IPS-18c (cell line): ENCODE measurements around the gene DIAPH1.

Experiments used
- H3K4me3 ChIP-seq: 2 replicates; pipeline ENCODE4 v1.7.0; 2013; ENCODE audit warnings: low read depth, mild to moderate bottlenecking, low read length, moderate library complexity; ENCODE audit not compliant: insufficient read depth
- H3K9me3 ChIP-seq: one replicate; pipeline ENCODE4 v1.6.1; 2013; ENCODE audit warnings: mild to moderate bottlenecking, low read length, moderate library complexity; ENCODE audit not compliant: control insufficient read depth, insufficient read depth

The DIAPH1 gene

DNA sequence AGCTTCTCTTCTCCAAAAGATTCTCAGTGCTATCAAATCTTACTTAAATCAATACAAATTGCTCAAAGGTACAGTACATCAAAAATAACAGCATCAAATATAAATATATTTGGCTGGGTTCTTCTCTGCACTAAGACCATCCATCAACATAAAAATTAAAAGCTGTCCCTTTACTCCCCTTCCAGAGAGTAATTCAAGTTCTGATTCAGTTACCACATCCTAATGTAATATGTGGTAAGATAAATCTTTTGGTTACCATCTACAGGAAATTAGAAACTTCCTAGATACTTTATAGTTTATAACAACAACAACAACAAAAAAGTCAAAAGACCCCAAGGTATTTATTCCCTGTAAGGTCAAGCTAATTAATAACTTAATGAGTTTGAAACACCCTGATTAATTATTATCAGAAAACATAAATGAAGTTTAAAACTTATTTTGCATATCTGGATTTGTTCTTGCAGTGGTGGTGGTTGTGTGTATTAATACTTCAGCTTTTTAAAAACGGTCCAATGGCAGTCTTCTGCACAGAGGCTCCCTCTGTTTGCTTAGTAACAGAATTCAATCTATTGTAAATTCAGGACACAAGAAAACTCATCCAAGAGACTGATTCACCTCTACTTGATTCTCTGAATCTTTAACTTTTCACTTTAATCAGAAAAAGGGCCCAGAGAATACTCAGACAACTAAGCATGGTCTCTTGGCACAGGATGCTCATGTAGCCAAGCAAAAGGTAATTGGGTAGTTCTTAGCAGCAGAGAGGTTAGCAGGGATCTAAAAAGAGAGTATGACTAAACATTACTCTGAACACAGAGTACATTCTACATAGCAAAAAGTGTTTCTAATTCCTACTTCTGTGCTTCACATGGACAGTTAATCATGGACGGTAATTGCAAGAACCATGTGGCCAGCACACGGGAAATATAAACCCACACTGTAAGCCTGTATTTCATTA is 20.1 kb downstream of the DIAPH1 start:
- Histone ChIP-seq H3K4me3 (no peak overlapping the region), H3K9me3 (no peaks in the 10 kb centered on the region)

- Histone ChIP-seq H3K9me3 (no peaks in the 10 kb centered on the region), H3K4me3 (no peak overlapping the region)
Observed at GRCh38 chr5:141597814-141598213, 21.0 kb downstream of the DIAPH1 start.

DNA sequence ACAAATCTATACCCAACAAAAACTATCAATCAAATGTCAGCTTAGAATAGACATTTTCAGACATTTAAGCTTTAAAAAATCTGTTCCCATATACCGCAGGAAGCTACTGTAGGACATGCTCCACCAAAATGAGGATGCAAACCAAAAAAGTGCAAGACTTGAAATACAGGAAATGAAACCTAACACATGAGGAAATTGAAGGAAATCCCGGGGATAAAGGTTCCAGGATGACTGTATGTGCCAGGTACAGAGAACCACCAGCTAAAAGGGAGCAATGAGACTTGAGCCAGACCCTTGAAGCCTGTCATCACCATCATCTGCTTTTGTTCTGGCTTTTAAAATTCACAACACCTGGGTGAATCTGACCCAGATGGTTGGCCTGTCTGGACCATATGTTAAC is 21.4 kb downstream of the DIAPH1 start:
- no peaks in the 10 kb centered on the region for H3K9me3 ChIP-seq
- H3K4me3 ChIP-seq = no peak overlapping the region

DNA sequence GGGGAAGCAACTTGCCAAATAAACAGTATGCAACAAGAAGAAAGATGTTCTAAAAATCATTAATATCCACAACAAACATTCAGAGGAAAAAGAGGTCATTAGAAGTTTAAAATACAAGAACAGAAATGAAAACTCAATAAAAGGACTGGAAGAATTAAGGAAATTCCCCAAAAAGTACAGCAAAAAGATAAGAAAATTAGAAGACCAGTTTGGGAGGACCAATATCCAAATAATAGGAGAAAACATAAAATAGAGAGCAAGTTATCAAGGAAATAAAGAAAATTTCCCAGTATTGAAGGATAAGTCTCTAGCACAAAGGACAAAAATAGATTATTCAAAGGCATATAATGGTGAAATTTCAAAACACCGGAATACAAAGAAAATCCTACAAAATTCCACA is 21.9 kb downstream of the DIAPH1 start:
- no peaks in the 10 kb centered on the region for H3K9me3 ChIP-seq
- H3K4me3 ChIP-seq = no peak overlapping the region

DNA sequence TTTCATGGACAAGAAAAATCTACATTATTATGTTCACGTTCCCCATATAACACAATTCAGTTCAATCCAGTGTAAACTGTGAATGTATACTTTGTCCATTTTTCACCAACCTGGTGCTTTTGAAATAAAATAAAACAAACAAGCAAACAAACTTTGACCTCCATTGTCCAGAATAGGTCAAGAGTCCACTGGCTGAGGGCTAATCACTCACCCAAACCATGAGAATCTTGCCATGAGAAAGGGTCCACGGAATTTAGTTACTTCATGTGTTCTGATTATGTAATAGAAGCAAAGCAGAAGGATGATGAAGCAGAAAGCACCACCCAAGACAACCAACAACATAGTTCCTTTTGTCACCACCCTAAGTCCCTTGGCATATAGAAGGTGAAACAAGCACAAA is 28.7 kb downstream of the DIAPH1 start:
- Histone ChIP-seq H3K4me3 (no peak overlapping the region), H3K9me3 (no peaks in the 10 kb centered on the region)

- H3K9me3 ChIP-seq = no peaks in the 10 kb centered on the region
- H3K4me3 ChIP-seq = no peak overlapping the region
Observed at GRCh38 chr5:141586246-141586645, 32.6 kb downstream of the DIAPH1 start.

- no peaks in the 10 kb centered on the region for H3K9me3 ChIP-seq
Observed at GRCh38 chr5:141585594-141585993, 33.2 kb downstream of the DIAPH1 start.

DNA sequence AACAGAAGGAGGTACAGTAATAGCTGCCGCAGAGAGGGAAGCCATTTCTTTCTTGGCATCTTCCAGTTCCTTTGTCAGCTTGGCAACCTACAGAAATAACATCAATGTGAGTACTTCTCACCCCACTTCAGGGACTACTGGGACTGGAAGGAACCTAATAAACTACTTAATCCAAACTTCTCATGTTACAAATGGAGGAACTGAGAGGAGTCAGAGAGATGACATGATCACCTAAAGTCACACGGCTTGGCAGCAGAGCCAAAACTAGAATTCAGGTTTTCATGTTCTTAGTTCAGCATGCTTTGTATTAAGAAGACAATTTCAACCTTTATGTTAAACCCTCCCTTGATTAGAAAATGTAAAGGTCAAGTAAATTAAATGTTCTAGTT is 44.7 kb downstream of the DIAPH1 start:
- Histone ChIP-seq H3K4me3 (no peak overlapping the region), H3K9me3 (no peaks in the 10 kb centered on the region)

More at GRCh38 chr5:141585594-141585993, 33.2 kb downstream of the DIAPH1 start:
- no peak overlapping the region for H3K4me3 ChIP-seq

DNA sequence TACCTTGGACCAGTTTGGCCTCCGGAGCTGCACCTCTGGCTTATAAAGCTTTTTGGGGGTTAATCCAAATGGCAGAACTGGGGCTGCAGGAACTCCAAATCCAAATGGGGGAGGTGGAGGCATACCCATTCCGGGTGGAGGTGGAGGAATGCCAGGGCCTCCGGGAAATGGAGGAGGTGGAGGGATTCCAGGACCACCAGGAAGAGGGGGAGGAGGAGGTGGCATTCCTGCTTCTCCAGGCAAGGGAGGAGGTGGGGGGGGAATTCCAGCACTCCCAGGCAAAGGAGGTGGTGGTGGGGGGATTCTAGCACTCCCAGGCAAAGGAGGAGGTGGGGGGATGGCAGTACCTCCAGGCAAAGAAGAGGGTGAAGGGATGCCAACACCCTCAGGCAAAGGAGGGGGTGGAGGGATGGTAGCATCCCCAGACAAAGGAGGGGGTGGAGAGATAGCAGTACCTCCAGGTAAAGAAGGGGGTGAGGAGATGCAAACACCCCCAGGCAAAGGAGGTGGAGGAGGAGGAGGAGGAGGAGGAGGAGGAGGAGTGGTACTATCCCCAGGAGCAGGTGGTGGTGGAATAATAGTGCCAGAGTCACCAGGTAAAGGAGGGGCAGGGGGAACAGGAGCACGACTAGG is 45.2 kb downstream of the DIAPH1 start:
- no peaks in the 10 kb centered on the region for H3K9me3 ChIP-seq
- H3K4me3 ChIP-seq = no peak overlapping the region

GRCh38 chr5:141570655-141571054 is 48.1 kb downstream of the DIAPH1 start:
- H3K4me3 ChIP-seq = no peak overlapping the region
- H3K9me3 ChIP-seq = no peaks in the 10 kb centered on the region

DNA sequence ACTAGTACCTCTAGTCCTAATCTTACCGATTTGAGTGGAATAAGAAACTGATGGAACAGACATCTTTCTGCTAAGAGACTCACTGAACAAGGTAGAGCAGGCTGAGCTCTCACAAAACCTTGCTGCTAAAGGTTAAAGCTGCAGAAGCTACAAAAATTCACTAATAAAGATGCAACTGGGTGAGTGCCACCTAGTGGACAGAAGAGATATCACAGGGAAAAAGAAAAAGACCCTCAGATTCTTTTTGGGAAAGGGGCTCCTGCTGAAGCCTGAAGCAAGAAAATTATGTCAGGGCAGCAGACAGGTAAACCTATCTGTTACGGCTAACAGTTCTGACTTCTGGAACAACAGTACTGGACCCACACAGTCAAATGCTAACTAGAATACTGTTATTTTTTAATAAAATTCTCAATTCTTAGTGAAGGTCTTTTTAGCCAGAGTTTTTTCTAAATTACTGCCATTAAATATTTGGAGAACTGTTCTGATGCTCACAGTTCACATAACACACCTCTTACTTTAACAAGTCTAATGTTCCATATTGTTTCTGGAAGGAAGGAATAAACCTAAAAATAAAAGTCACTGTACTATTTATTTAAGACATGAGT is 51.2 kb downstream of the DIAPH1 start:
- Histone ChIP-seq H3K4me3 (no peak overlapping the region), H3K9me3 (no peaks in the 10 kb centered on the region)

GRCh38 chr5:141565826-141566570 is 52.8 kb downstream of the DIAPH1 start:
- H3K4me3 ChIP-seq = no peak overlapping the region

GRCh38 chr5:141564216-141564692 is 54.5 kb downstream of the DIAPH1 start:
- Histone ChIP-seq H3K4me3 (no peak overlapping the region), H3K9me3 (no peaks in the 10 kb centered on the region)

More at GRCh38 chr5:141565826-141566570, 52.8 kb downstream of the DIAPH1 start:
- no peaks in the 10 kb centered on the region for H3K9me3 ChIP-seq

- H3K9me3 ChIP-seq = no peaks in the 10 kb centered on the region
- H3K4me3 ChIP-seq = no peak overlapping the region
Observed at GRCh38 chr5:141560725-141561483, 57.9 kb downstream of the DIAPH1 start.

- Histone ChIP-seq H3K4me3 (no peak overlapping the region), H3K9me3 (no peaks in the 10 kb centered on the region)
Observed at GRCh38 chr5:141560151-141560550, 58.6 kb downstream of the DIAPH1 start.

GRCh38 chr5:141559461-141559860 is 59.3 kb downstream of the DIAPH1 start:
- H3K4me3 ChIP-seq = no peak overlapping the region
- H3K9me3 ChIP-seq = no peaks in the 10 kb centered on the region

DNA sequence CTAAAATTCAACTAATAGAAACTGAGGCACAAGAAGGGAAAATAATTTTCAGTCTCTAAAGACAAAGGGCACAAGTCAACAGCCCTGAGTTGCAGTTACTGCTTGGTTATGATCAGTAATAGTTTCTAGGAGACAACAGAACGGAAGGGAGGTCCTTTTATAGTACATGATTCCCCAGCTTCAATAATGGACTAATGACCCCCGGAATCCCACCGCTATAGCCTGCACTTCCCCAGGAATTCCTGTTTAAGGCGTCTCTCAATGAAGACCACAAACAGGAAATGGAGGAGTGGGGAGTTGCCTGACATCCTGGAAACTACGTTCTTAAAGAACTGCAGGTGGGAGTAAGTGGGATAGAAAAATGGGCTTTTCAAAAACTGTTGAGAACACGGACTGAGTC is 60.6 kb downstream of the DIAPH1 start:
- no peaks in the 10 kb centered on the region for H3K9me3 ChIP-seq
- H3K4me3 ChIP-seq = no peak overlapping the region
